GM12891 (cell line): ENCODE results near the gene FOXI3.

Source experiments
- POLR2A ChIP-seq: IDR thresholded peaks from 2 replicates; pipeline ENCODE4 v1.6.1; 2011; ENCODE audit warnings: low read depth, low read length, control low read depth
- POLR2AphosphoS5 ChIP-seq: IDR thresholded peaks from 2 replicates; pipeline ENCODE4 v1.6.1; 2011; ENCODE audit warnings: low read depth, low read length, control low read depth
- SPI1 ChIP-seq: IDR thresholded peaks from 2 replicates; pipeline ENCODE4 v1.6.1; 2011; ENCODE audit warnings: low read depth, low read length, control low read depth

DNA sequence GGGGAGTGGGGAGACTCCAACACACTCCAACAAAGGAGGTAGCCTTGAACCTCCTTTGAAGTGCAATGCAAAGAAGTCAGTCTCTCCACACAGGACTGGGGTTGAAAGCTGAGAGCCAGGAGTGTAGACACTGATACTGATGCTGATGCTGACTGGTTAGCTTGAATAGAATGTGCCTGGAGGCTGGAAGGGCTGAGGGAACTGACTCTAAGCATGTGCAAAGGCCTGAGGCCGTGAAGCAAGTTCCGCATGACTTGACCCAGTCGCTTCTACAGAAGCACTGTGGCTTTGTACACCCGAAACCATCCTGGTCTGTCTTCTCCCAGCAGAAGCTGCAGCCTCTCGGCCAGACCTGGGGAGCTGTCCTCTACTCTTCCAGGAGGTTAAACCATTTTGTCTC, 10.4 kb downstream of the FOXI3 start:
- TF ChIP-seq POLR2A (no peak), SPI1 (no peak), POLR2AphosphoS5 (no peak)
